Skeletal muscle tissue (tissue), 4 donors: ENCODE data around the gene NQO1. TPM values are rescaled to one million over a fixed set of nuclear protein-coding genes. Genes with fewer than 3 reads are reported as not detected.

Experiments used
- H3K27ac ChIP-seq: one replicate; pipeline ENCODE4 v1.7.0; 2013; ENCODE audit warnings: mild to moderate bottlenecking, low read depth, low read length, inconsistent platforms
- H3K27me3 ChIP-seq, 3 donors: one replicate each; pipeline ENCODE4 v1.7.0; 2013; ENCODE audit warnings: low read length in 3 of 3; ENCODE audit not compliant: control insufficient read depth in 3 of 3, insufficient read depth in 3 of 3
- H3K36me3 ChIP-seq, 3 donors: one replicate each; pipeline ENCODE4 v1.7.0; 2013; ENCODE audit warnings: low read length in 3 of 3; ENCODE audit not compliant: control insufficient read depth in 3 of 3, insufficient read depth in 3 of 3
- H3K4me1 ChIP-seq, 3 donors: one replicate each; pipeline ENCODE4 v1.7.0; 2013; ENCODE audit warnings: low read length in 3 of 3, mild to moderate bottlenecking in 3 of 3; ENCODE audit not compliant: control insufficient read depth in 3 of 3, insufficient read depth in 3 of 3
- H3K4me3 ChIP-seq, 3 donors: one replicate each; pipeline ENCODE4 v1.7.0; 2013; ENCODE audit warnings: low read length in 3 of 3
- H3K9ac ChIP-seq, 3 donors: one replicate each; pipeline ENCODE4 v1.7.0; 2013; ENCODE audit warnings: low read length in 3 of 3, mild to moderate bottlenecking in 3 of 3, moderate library complexity in 2 of 3, low read depth in 1 of 3
- H3K9me3 ChIP-seq, 3 donors: one replicate each; pipeline ENCODE4 v1.7.0; 2013; ENCODE audit warnings: low read length in 3 of 3; ENCODE audit not compliant: control insufficient read depth in 3 of 3
- total RNA-seq: library from RNA; depleted of rRNA; stranded (reverse); fragments of >200 nt; gene quantifications from one replicate; pipeline ENCODE4 v1.2.3, GENCODE V29; 2014
- donor health status: Osteomylitis.

NQO1 gene
- 5.7 TPM for total RNA-seq

- no peaks in the 10 kb centered on the region for H3K36me3 ChIP-seq
- no peaks in the 10 kb centered on the region for H3K9me3 ChIP-seq
- peaks cover 17 to 25% (median 18%) of the 10 kb centered on the region in 3 donors for H3K4me1 ChIP-seq
- no peaks in the 10 kb centered on the region for H3K27me3 ChIP-seq
- H3K4me3 ChIP-seq = peak within 1 kb of the TSS; percentile 78 to 90 (median 83)
- H3K27ac ChIP-seq = peak within 1 kb of the TSS; percentile 66
- H3K9ac ChIP-seq = peak within 1 kb of the TSS; percentile 64 to 81 (median 78)
Measured at GRCh38 chr16:69726313-69727060, at the start of gene NQO1. Gene NQO1 (minus strand): TSS chr16:69726560. CDS start chr16:69726439, 121 bp downstream.

DNA sequence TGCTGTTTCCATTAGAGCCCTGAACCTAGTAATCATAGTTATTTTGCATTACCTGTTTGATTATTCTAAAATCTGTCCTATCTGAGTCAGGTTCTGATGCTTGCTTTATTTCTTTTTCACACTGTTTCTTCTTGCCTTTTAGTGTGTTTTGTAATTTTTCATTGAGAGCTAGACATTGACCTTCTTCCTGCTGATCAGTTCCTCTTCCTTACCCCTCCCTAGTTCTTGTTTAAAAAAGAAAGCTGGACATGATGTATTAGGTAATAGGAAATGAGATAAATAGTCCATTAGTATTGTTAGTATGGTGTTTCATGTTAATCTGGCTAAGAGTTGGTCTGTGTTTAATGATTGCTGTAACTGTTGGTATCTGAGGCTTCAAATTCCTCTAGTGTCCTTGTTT lies 49.2 kb upstream of the NQO1 start:
- Histone ChIP-seq H3K9me3 (no peaks in the 10 kb centered on the region), H3K27me3 (no peaks in the 10 kb centered on the region), H3K36me3 (peaks cover 0 to 2% (median 0%) of the 10 kb centered on the region in 3 donors), H3K4me1 (peaks cover 0 to 5% (median 0%) of the 10 kb centered on the region in 3 donors), H3K27ac (no peak overlapping the region), H3K4me3 (no peak overlapping the region), H3K9ac (no peak overlapping the region)

DNA sequence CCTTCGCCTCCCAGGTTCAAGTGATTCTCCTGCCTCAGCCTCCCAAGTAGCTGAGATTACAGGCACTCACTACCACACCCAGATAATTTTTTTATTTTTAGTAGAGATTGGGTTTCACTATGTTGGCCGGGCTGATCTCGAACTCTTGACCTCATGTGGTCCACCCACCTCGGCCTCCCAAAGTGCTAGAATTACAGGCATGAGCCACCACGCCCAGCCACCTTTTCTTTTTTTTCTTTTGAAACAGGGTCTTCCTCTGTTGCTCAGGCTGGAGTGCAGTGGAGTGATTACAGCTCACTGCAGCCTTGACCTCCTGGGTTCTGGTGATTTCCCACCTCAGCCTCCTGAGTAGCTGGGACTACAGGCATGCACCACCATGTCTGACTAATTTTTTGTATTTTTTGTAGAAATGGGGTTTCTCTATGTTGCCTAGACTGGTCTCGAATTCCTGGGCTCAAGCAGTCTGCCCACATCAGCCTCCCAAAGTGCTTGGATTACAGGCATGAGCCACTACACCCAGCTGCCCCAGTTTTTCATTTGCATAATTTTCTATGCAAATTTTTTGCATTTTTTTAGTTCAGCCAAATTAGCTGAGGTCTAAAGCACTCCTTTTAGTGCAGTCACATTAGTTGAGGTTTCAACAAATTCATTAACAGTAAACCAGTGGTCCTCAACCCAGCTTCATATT lies 47.0 kb upstream of the NQO1 start:
- no peaks in the 10 kb centered on the region for H3K9me3 ChIP-seq

GRCh38 chr16:69771651-69771967 lies 45.2 kb upstream of the NQO1 start:
- H3K4me3 ChIP-seq = no peak overlapping the region
- H3K9ac ChIP-seq = no peak overlapping the region
- peaks cover 0 to 2% (median 0%) of the 10 kb centered on the region in 3 donors for H3K36me3 ChIP-seq
- no peaks in the 10 kb centered on the region for H3K9me3 ChIP-seq
- H3K27ac ChIP-seq = no peak overlapping the region
- peaks cover 0 to 5% (median 0%) of the 10 kb centered on the region in 3 donors for H3K4me1 ChIP-seq
- no peaks in the 10 kb centered on the region for H3K27me3 ChIP-seq

More for the DNA sequence above, 47.0 kb upstream of the NQO1 start:
- Histone ChIP-seq H3K27me3 (no peaks in the 10 kb centered on the region), H3K4me3 (no peak overlapping the region), H3K36me3 (peaks cover 0 to 2% (median 0%) of the 10 kb centered on the region in 3 donors), H3K27ac (no peak overlapping the region), H3K4me1 (peaks cover 0 to 5% (median 0%) of the 10 kb centered on the region in 3 donors), H3K9ac (no peak overlapping the region)

DNA sequence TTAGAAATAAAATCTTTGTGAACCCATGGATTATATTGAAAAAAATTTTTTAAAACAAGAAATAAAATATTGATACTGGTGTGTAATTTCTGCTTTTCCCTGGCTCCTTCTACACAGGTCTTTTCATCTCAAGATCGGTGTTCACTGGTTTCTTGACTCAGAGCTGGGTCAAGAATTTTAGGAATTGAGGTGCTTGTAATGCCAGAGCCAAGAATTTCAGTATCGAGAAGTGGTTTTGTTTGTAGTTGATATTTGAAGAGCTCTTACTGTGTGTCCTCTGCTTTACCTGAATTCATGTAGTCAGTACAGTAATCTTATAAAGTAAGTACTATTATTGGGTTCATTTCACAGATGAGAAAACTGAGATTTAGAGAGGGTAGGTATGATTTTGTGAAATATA lies 43.0 kb upstream of the NQO1 start:
- no peak overlapping the region for H3K4me3 ChIP-seq
- no peaks in the 10 kb centered on the region for H3K9me3 ChIP-seq
- no peaks in the 10 kb centered on the region for H3K27me3 ChIP-seq

GRCh38 chr16:69768666-69769065 lies 42.3 kb upstream of the NQO1 start:
- Histone ChIP-seq H3K4me1 (peaks cover 0 to 5% (median 0%) of the 10 kb centered on the region in 3 donors), H3K27ac (no peak overlapping the region), H3K36me3 (peaks cover 0 to 2% (median 0%) of the 10 kb centered on the region in 3 donors), H3K9ac (no peak overlapping the region), H3K4me3 (no peak overlapping the region), H3K9me3 (no peaks in the 10 kb centered on the region), H3K27me3 (no peaks in the 10 kb centered on the region)

More for the DNA sequence above, 43.0 kb upstream of the NQO1 start:
- Histone ChIP-seq H3K27ac (no peak overlapping the region), H3K9ac (no peak overlapping the region), H3K4me1 (peaks cover 0 to 5% (median 0%) of the 10 kb centered on the region in 3 donors), H3K36me3 (peaks cover 0 to 2% (median 0%) of the 10 kb centered on the region in 3 donors)

GRCh38 chr16:69767459-69768229 lies 41.3 kb upstream of the NQO1 start:
- Histone ChIP-seq H3K9ac (no peak overlapping the region), H3K4me3 (no peak overlapping the region), H3K27me3 (no peaks in the 10 kb centered on the region), H3K36me3 (peaks cover 0 to 2% (median 0%) of the 10 kb centered on the region in 3 donors), H3K4me1 (peaks cover 0 to 10% (median 8%) of the 10 kb centered on the region in 3 donors), H3K9me3 (no peaks in the 10 kb centered on the region), H3K27ac (no peak overlapping the region)

DNA sequence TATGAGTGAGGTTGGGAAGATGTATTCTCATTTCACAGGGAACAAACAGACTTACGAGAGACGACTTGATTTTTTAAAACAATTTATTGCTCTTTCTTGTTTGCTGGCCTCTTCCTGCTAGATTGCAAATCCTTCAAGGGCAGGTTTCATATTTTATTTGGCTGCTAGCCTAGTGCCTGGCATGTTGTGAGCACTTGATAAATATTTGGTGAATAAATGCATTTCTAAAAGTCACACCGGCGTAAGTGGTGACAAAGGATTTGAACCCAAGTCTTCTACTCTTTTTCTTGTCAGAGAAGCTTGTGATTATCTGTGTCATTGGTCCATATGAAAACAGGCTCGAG lies 37.2 kb upstream of the NQO1 start:
- peak overlapping the region in 1 of 3 donors; percentile 76 for H3K4me3 ChIP-seq
- H3K9ac ChIP-seq = peak overlapping the region; percentile 6 to 94 (median 79)
- no peak overlapping the region for H3K27ac ChIP-seq

GRCh38 chr16:69762814-69763598 lies 36.6 kb upstream of the NQO1 start:
- H3K9me3 ChIP-seq = no peaks in the 10 kb centered on the region
- H3K9ac ChIP-seq = peak overlapping the region; percentile 79 to 96 (median 94)
- H3K36me3 ChIP-seq = peaks cover 0 to 2% (median 0%) of the 10 kb centered on the region in 3 donors
- H3K27me3 ChIP-seq = no peaks in the 10 kb centered on the region
- H3K4me1 ChIP-seq = peaks cover 0 to 12% (median 9%) of the 10 kb centered on the region in 3 donors
- H3K27ac ChIP-seq = peak overlapping the region; percentile 61
- peak overlapping the region; percentile 76 to 99 (median 97) for H3K4me3 ChIP-seq

More for the DNA sequence above, 37.2 kb upstream of the NQO1 start:
- Histone ChIP-seq H3K4me1 (peaks cover 0 to 12% (median 9%) of the 10 kb centered on the region in 3 donors), H3K27me3 (no peaks in the 10 kb centered on the region), H3K36me3 (peaks cover 0 to 2% (median 0%) of the 10 kb centered on the region in 3 donors), H3K9me3 (no peaks in the 10 kb centered on the region)
